Mucosa of rectum (tissue), 2 donors: ENCODE results near the gene OR1I1.
"Not testable (repeated sequence)": the region's sequence is repeated elsewhere in the genome, so short reads cannot be mapped to it uniquely, and the experiment has no call there.

Experiments used
- H3K27ac ChIP-seq, 2 donors: one replicate each; pipeline ENCODE4 v1.7.0; 2013; ENCODE audit warnings: inconsistent platforms in 2 of 2, low read depth in 2 of 2, low read length in 2 of 2
- H3K27me3 ChIP-seq, 2 donors: one replicate each; pipeline ENCODE4 v1.7.0; 2013; ENCODE audit warnings: low read length in 2 of 2; ENCODE audit not compliant: control insufficient read depth in 2 of 2, insufficient read depth in 2 of 2
- H3K36me3 ChIP-seq, 2 donors: one replicate each; pipeline ENCODE4 v1.7.0; 2013; ENCODE audit warnings: low read length in 2 of 2; ENCODE audit not compliant: control insufficient read depth in 2 of 2, insufficient read depth in 2 of 2
- H3K4me1 ChIP-seq, 2 donors: one replicate each; pipeline ENCODE4 v1.7.0; 2013; ENCODE audit warnings: low read length in 2 of 2, mild to moderate bottlenecking in 1 of 2; ENCODE audit not compliant: control insufficient read depth in 2 of 2, insufficient read depth in 2 of 2
- H3K4me3 ChIP-seq, 2 donors: one replicate each; pipeline ENCODE4 v1.7.0; 2013; ENCODE audit warnings: low read length in 2 of 2
- H3K9ac ChIP-seq, 2 donors: one replicate each; pipeline ENCODE4 v1.7.0; 2013; ENCODE audit warnings: low read length in 2 of 2, low read depth in 1 of 2, mild to moderate bottlenecking in 1 of 2
- H3K9me3 ChIP-seq, 2 donors: one replicate each; pipeline ENCODE4 v1.7.0; 2013; ENCODE audit warnings: low read length in 2 of 2; ENCODE audit not compliant: control insufficient read depth in 2 of 2
- donor health status: healthy.
- donor health status: Normal muscosa, but diverticular disease.

OR1I1 gene

DNA sequence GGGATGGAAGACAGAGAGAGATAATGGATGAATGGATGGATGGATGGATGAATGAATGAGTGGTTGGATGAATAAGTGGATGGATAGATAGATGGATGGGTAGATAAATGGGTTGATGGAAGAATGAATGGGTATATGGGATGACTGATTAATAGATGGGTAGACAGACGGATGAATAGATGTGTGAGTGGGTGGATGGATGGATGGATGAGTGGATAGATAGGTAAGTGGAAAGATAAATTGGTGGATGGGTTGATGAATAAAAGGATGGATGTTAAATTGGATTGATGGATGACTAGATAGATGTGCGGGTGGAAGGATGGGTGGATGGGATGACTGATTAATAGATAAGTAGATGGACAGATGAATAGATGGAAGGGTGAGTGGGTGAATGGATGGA is 31.4 kb upstream of the OR1I1 start:
- Histone ChIP-seq H3K9me3 (no peaks in the 10 kb centered on the region), H3K27ac (no peak overlapping the region), H3K4me1 (no peaks in the 10 kb centered on the region), H3K4me3 (no peak overlapping the region), H3K9ac (no peak overlapping the region), H3K27me3 (peaks cover 0 to 2% of the 10 kb centered on the region in 2 donors), H3K36me3 (no peaks in the 10 kb centered on the region)

DNA sequence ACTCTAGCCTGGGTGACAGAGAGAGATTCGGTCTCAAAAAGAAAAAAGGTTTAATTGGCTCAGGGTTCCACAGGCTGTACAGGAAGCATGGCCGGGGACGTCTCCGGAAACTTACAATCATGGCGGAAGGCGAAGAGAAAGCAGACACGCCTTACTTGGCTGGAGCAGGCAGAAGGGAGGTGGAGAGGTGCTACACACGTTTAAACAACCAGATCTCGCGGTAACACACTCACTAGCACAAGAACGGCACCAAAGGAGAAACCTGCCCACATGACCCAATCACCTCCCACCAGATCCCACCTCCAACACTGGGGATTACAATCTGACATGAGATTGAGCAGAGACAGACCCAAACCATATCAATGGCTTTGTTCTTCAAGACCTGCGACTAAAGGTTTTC is 20.0 kb upstream of the OR1I1 start:
- Histone ChIP-seq H3K36me3 (no peaks in the 10 kb centered on the region), H3K9me3 (no peaks in the 10 kb centered on the region), H3K4me3 (no peak overlapping the region), H3K27ac (no peak overlapping the region), H3K27me3 (no peaks in the 10 kb centered on the region), H3K4me1 (no peaks in the 10 kb centered on the region), H3K9ac (no peak overlapping the region)

DNA sequence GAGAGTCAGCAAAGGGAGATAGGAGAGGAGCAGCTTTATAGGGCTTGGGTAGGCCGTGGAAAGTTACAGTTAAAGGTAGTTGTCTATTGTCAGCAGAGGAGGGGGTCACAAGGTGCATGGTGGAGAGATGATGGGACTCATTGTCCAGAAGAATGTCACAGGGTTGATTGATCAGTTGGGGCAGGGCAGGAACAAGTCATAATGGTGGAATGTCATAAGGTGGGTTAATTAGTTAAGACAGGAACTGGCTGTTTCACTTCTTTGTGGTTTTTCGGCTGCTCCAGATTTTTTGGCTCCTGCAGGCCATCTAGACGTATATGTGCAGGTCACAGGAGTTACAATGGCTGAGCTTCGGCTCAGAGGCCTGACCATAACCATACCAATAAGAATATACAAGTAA is 11.6 kb upstream of the OR1I1 start:
- not testable (repeated sequence) for H3K36me3 ChIP-seq, H3K27ac ChIP-seq, H3K27me3 ChIP-seq, H3K9ac ChIP-seq, H3K4me3 ChIP-seq, H3K9me3 ChIP-seq, H3K4me1 ChIP-seq

DNA sequence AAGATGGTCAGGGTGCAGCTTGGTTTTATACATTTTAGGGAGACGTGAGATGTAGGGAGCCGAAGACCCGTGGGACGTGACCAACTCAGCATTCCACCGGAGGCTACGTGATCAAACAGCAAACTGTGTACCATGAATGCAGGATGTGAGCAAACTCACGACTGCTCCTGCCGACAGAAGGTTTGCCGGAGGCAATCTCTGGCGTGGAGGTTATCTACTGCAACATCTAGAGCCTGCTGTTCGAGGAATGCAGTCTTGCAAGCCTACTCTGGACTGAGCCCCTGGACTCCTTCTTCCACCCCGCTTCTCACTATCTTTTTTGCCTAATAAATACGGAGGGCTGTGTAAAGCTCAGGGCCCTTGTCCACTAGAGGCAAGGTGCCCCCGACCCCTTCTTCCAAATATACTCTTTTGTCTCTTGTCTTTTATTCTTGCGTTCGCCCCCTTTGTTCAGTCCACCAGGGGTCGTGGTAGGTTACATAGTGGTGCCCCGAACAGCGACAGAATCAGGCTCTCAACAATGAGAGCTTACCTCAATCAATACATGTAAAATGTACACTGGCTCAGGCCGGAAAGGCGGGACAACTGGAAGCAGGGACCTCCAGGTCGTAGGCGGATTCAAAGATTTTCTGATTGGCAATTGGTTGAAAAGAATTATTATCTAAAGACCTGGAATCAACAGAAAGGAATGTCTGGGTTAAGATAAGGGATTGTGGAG is 8.9 kb upstream of the OR1I1 start:
- Histone ChIP-seq H3K27ac (no peak overlapping the region), H3K4me3 (no peak overlapping the region), H3K9me3 (no peaks in the 10 kb centered on the region), H3K36me3 (no peaks in the 10 kb centered on the region), H3K27me3 (peaks cover 0 to 2% of the 10 kb centered on the region in 2 donors), H3K9ac (no peak overlapping the region), H3K4me1 (no peaks in the 10 kb centered on the region)

DNA sequence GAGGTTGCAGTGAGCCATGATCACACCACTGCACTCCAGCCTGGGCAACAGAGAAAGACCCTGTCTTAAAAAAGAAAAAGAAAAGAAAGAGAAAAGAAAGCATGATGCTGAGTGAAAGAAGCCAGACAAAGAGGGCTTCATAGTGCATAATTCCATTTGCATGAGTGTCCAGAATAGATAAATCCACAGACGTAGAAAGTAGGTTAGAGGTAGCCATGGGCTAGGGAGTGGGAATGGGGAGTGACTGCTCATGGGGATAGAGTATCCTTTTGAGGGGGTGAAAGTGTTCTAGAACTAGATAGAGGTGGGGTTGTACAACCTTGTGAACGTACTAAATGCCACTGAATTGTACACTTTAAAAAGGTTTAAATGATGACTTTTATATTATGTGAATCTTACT is 7.6 kb upstream of the OR1I1 start:
- no peak overlapping the region for H3K9ac ChIP-seq
- no peaks in the 10 kb centered on the region for H3K4me1 ChIP-seq
- no peak overlapping the region for H3K27ac ChIP-seq
- peaks cover 0 to 2% of the 10 kb centered on the region in 2 donors for H3K27me3 ChIP-seq
- H3K36me3 ChIP-seq, result no peaks in the 10 kb centered on the region
- no peaks in the 10 kb centered on the region for H3K9me3 ChIP-seq
- H3K4me3 ChIP-seq, result no peak overlapping the region

DNA sequence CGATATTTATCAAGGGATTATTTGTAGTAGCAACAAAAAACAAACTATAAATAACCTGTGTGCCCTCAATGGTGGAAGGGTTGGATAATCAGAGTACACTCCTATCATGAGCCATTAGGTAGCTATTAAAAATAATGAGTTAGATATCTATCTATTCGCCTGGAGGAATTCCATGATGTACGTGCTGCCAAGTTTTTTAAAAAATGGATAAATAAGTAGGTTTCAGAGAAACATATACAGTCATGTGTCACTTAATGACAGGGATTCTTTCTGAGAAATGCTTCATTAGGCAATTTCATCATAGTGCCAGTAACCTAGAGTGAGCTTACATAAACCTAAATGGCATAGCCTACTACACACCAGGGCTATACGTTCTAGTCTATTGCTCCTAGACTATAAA is 6.2 kb upstream of the OR1I1 start:
- peaks cover 0 to 2% of the 10 kb centered on the region in 2 donors for H3K27me3 ChIP-seq
- H3K4me3 ChIP-seq, result no peak overlapping the region
- no peaks in the 10 kb centered on the region for H3K36me3 ChIP-seq
- H3K9ac ChIP-seq, result no peak overlapping the region
- no peaks in the 10 kb centered on the region for H3K4me1 ChIP-seq
- H3K9me3 ChIP-seq, result no peaks in the 10 kb centered on the region
- H3K27ac ChIP-seq, result no peak overlapping the region

DNA sequence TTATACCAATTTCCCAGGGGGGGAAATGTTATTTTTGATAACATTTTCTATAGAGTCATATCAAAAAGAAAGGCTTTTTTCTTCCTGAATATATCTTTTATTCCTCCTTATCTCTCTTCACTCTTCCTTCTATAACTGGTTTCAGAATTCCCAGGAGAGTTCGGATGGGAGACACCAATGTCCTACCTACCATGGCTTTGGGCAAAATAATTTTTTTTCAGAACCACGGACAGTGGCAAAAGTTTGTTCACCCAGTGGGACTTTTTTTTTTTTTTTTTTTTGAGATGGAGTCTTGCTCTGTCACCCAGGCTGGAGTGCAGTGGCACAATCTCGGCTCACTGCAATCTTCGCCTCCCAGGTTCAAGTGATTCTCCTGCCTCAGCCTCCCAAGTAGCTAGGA is 2.0 kb upstream of the OR1I1 start:
- not testable (repeated sequence) for H3K27ac ChIP-seq, H3K9ac ChIP-seq, H3K27me3 ChIP-seq, H3K36me3 ChIP-seq, H3K4me1 ChIP-seq, H3K9me3 ChIP-seq, H3K4me3 ChIP-seq

DNA sequence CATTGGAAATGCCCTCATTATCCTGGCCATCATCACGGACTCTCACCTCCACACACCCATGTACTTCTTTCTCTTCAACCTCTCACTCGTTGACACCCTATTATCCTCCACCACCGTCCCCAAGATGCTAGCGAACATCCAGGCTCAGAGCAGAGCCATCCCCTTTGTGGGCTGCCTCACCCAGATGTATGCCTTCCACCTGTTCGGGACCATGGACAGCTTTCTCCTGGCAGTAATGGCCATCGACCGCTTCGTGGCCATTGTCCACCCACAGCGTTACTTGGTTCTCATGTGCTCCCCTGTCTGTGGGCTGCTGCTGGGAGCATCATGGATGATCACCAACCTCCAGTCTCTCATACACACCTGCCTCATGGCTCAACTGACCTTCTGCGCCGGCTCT is 5.2 kb downstream of the OR1I1 start:
- Histone ChIP-seq H3K9me3 (no peaks in the 10 kb centered on the region), H3K36me3 (no peaks in the 10 kb centered on the region), H3K9ac (no peak overlapping the region), H3K4me1 (no peaks in the 10 kb centered on the region), H3K4me3 (no peak overlapping the region), H3K27me3 (peaks cover 0 to 3% of the 10 kb centered on the region in 2 donors), H3K27ac (no peak overlapping the region)

DNA sequence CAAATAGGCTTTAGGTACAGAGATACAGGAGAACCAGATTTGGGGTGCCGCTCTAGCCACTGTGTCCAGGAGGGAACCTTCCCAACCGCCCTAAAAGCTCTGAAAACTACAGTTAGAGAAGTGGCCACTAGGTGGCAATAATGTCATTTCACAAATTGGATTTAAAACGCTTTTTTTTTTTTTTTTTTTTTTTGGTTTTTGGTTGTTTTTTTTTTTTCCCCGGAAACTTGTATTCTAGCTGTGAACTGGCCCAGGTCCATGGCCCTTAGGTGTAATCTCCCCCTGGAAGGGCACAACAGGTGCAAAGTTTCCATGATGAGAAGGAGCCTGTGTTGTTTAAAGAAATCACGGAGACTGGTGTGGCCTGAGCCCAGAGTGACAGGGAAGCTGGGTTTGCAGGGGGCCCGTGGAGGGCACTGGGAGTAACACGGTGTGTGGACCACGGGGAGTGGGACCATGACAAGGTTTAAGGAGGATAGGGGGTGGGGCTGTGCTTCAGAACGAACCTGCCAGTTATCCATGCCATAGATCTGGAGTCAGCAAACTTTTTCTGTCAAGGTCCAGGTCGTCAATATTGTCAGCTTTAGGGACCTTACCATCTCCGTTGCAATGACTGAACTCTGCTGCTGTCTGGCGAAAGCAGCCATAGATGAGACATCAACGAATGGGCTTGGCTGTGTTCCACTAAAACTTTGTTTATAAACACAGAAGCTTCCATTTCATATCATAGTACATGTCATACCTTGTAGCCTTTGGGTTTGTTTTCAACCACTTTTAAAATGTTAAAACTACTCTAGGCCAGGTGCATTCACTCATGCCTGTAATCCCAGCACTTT is 10.1 kb downstream of the OR1I1 start:
- H3K36me3 ChIP-seq, result no peaks in the 10 kb centered on the region
- no peaks in the 10 kb centered on the region for H3K9me3 ChIP-seq
- peaks cover 0 to 3% of the 10 kb centered on the region in 2 donors for H3K27me3 ChIP-seq
- no peak overlapping the region for H3K4me3 ChIP-seq
- no peak overlapping the region for H3K9ac ChIP-seq
- no peaks in the 10 kb centered on the region for H3K4me1 ChIP-seq
- H3K27ac ChIP-seq, result no peak overlapping the region

DNA sequence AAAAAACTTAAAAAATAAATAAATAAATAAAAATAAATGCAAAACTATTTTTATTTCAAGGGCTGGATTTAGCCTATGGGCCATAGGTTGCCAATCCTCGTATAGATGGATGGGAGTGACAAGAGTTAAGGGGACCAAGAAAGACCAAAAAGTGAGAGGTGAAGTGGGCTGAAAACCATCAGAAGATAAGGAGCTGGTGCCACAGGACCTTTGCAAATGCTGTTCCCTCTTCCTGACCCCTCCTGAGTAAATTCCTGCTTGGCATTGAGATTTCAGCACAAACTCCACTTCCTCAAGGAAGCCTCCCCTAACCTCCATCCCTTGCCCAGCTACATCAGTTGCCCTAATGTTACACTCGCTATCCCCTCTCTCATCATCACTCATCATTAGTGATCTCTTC is 11.0 kb downstream of the OR1I1 start:
- no peaks in the 10 kb centered on the region for H3K9me3 ChIP-seq
- no peaks in the 10 kb centered on the region for H3K4me1 ChIP-seq
- H3K9ac ChIP-seq, result no peak overlapping the region

More for the DNA sequence above, 11.0 kb downstream of the OR1I1 start:
- Histone ChIP-seq H3K27me3 (no peaks in the 10 kb centered on the region), H3K36me3 (no peaks in the 10 kb centered on the region), H3K27ac (no peak overlapping the region), H3K4me3 (no peak overlapping the region)
